OCI-LY7 (cell line): ENCODE results near the gene CDC20B. TPM values are rescaled to one million over a fixed set of nuclear protein-coding genes. Genes with fewer than 3 reads are reported as not detected.

ENCODE experiments used
- BruUV-seq: library from RNA; stranded (reverse); fragments of 400-500 nt; replicated peaks from 2 replicates; lab custom pipeline; 2021; lab: Mats Ljungman, UMichigan
- CTCF ChIA-PET: fragments of 300-600 bp; sonication (Branson Sonifier 250); formaldehyde crosslinking; loops from one replicate; lab custom pipeline; 2022; ENCODE audit warnings: antibody characterized with exemption; ENCODE audit not compliant: unreplicated experiment; lab: Charles Lee
- POLR2A ChIA-PET: fragments of 300-600 bp; sonication (Branson Sonifier 250); formaldehyde crosslinking; loops from one replicate; lab custom pipeline; 2022; ENCODE audit warnings: antibody characterized with exemption; lab: Charles Lee
- DNase-seq: peaks from one replicate; pipeline ENCODE4 v3.0.0-alpha.2; 2015; ENCODE audit warnings: low spot score
- H2AFZ ChIP-seq: fragments of 200-600 bp; sonication (generic), shearing (Covaris generic); 2 replicates; pipeline ENCODE4 v1.6.1; 2014; ENCODE audit warnings: mild to moderate bottlenecking, antibody characterized with exemption, low read length, moderate library complexity
- H3K27ac ChIP-seq: fragments of 200-600 bp; sonication (generic); 2 replicates; pipeline ENCODE4 v1.5.1; 2014; ENCODE audit warnings: mixed run types, low read depth, mild to moderate bottlenecking, moderate library complexity, low read length, inconsistent platforms; ENCODE audit not compliant: poor library complexity, severe bottlenecking
- H3K36me3 ChIP-seq: fragments of 200-600 bp; sonication (generic); 2 replicates; pipeline ENCODE4 v1.6.1; 2014; ENCODE audit warnings: mild to moderate bottlenecking, antibody characterized with exemption, low read length, moderate library complexity, mixed read lengths; ENCODE audit not compliant: insufficient read depth
- H3K4me1 ChIP-seq: fragments of 200-600 bp; sonication (generic); 2 replicates; pipeline ENCODE4 v1.5.1; 2014; ENCODE audit warnings: mild to moderate bottlenecking, low read length; ENCODE audit not compliant: insufficient read depth, poor library complexity, severe bottlenecking
- H3K4me2 ChIP-seq: fragments of 200-600 bp; sonication (generic); 2 replicates; pipeline ENCODE4 v1.6.1; 2014; ENCODE audit warnings: mild to moderate bottlenecking, low read length
- H3K4me3 ChIP-seq: fragments of 200-600 bp; sonication (generic); 2 replicates; pipeline ENCODE4 v1.5.1; 2014; ENCODE audit warnings: mild to moderate bottlenecking, low read depth, low read length; ENCODE audit not compliant: poor library complexity, severe bottlenecking
- H3K79me2 ChIP-seq: fragments of 200-600 bp; sonication (generic); 2 replicates; pipeline ENCODE4 v1.6.1; 2016; ENCODE audit warnings: low read depth, mild to moderate bottlenecking, low read length, moderate library complexity, mixed read lengths; ENCODE audit not compliant: insufficient read depth
- H3K9me2 ChIP-seq: fragments of 200-600 bp; sonication (generic); 2 replicates; pipeline ENCODE4 v1.6.1; 2016; ENCODE audit warnings: mild to moderate bottlenecking, low read length, mixed read lengths; ENCODE audit not compliant: insufficient read depth
- H3K9me3 ChIP-seq: fragments of 200-600 bp; sonication (generic); 2 replicates; pipeline ENCODE4 v1.6.1; 2014; ENCODE audit warnings: mild to moderate bottlenecking, mixed run types, low read length, mixed read lengths
- H4K20me1 ChIP-seq: fragments of 200-600 bp; sonication (generic); 2 replicates; pipeline ENCODE4 v1.6.1; 2014; ENCODE audit warnings: mild to moderate bottlenecking, antibody characterized with exemption, low read length, moderate library complexity, mixed read lengths; ENCODE audit not compliant: insufficient read depth
- CTCF ChIP-seq: fragments of 200-600 bp; sonication (generic); conservative IDR thresholded peaks from 2 replicates; pipeline ENCODE4 v1.5.1; 2014; ENCODE audit warnings: mild to moderate bottlenecking, antibody characterized with exemption, low read length, moderate library complexity, mixed read lengths
- EZH2phosphoT487 ChIP-seq: fragments of 200-600 bp; sonication (generic); IDR thresholded peaks from 2 replicates; pipeline ENCODE4 v1.6.1; 2018; ENCODE audit warnings: low read depth, borderline replicate concordance, mild to moderate bottlenecking, mixed run types, antibody characterized with exemption, low read length, moderate library complexity, mixed read lengths
- intact Hi-C: fragments of 100-400 bp; cut with micrococcal nuclease; formaldehyde crosslinking; loops from one replicate; pipeline ENCODE4 v1.10.0; 2022; ENCODE audit not compliant: unreplicated experiment
- total RNA-seq, 2 experiments: library from RNA; depleted of rRNA in 1 of 2; stranded (reverse); fragments of >200 nt in 1 of 2; shearing (Covaris generic) in 1 of 2; gene quantifications; 2 replicates each; pipeline ENCODE4 v1.2.3, GENCODE V29; 2014 to 2022

CDC20B gene
- total RNA-seq, 2 experiments from 2014 or later, result not detected

- Histone ChIP-seq H3K79me2 (no peaks in the 10 kb centered on the region), H2AFZ (no peak overlapping the region), H3K9me2 (no peaks in the 10 kb centered on the region), H3K4me2 (no peak overlapping the region), H3K27ac (no peak overlapping the region), H3K4me3 (no peak overlapping the region), H3K4me1 (no peaks in the 10 kb centered on the region), H4K20me1 (no peaks in the 10 kb centered on the region), H3K36me3 (no peaks in the 10 kb centered on the region), H3K9me3 (no peaks in the 10 kb centered on the region)
- intact Hi-C loops, result loop anchor here (1.0 to 10.0 kb wide), 2 partner anchors 240 to 632 kb away; partner anchors contain the start of gene SNX18
- no peak for TF ChIP-seq EZH2phosphoT487
- peak; percentile 97 for TF ChIP-seq CTCF
- POLR2A ChIA-PET, result no interaction called here
- no TSS peak for BruUV-seq
- CTCF ChIA-PET, result no interaction called here
- DNase-seq, result peak; percentile 71
Observed at GRCh38 chr5:55146543-55147151, 26.3 kb downstream of the CDC20B start.

- no peaks in the 10 kb centered on the region for H3K9me2 ChIP-seq
- CTCF ChIA-PET, result no interaction called here
- H3K9me3 ChIP-seq, result no peaks in the 10 kb centered on the region
- no peak overlapping the region for H2AFZ ChIP-seq
- no peaks in the 10 kb centered on the region for H4K20me1 ChIP-seq
- no peak overlapping the region for H3K4me3 ChIP-seq
- no peaks in the 10 kb centered on the region for H3K36me3 ChIP-seq
- TF ChIP-seq CTCF (no peak), EZH2phosphoT487 (no peak)
- intact Hi-C loops, result loop anchor here (1.0 to 10.0 kb wide), 2 partner anchors 240 to 631 kb away; partner anchors contain the start of gene SNX18
- DNase-seq, result no peak
- no peaks in the 10 kb centered on the region for H3K79me2 ChIP-seq
- no TSS peak for BruUV-seq
- H3K27ac ChIP-seq, result no peak overlapping the region
- no peak overlapping the region for H3K4me2 ChIP-seq
- no peaks in the 10 kb centered on the region for H3K4me1 ChIP-seq
- POLR2A ChIA-PET, result no interaction called here
Observed at GRCh38 chr5:55146080-55146479, 26.9 kb downstream of the CDC20B start.

- H3K4me1 ChIP-seq, result no peaks in the 10 kb centered on the region
- no peak for DNase-seq
- H4K20me1 ChIP-seq, result no peaks in the 10 kb centered on the region
- intact Hi-C loops, result loop anchor here (10.0 kb wide), 1 partner anchor 629 kb away; the partner anchor contains the start of gene SNX18
- BruUV-seq, result no TSS peak
- H2AFZ ChIP-seq, result no peak overlapping the region
- H3K4me3 ChIP-seq, result no peak overlapping the region
- no peaks in the 10 kb centered on the region for H3K9me2 ChIP-seq
- no peak overlapping the region for H3K27ac ChIP-seq
- H3K36me3 ChIP-seq, result no peaks in the 10 kb centered on the region
- no peaks in the 10 kb centered on the region for H3K79me2 ChIP-seq
- no peak overlapping the region for H3K4me2 ChIP-seq
- POLR2A ChIA-PET, result no interaction called here
- CTCF ChIA-PET, result no interaction called here
- no peaks in the 10 kb centered on the region for H3K9me3 ChIP-seq
- TF ChIP-seq CTCF, result no peak
- no peak for TF ChIP-seq EZH2phosphoT487
Observed at GRCh38 chr5:55143624-55144023, 29.4 kb downstream of the CDC20B start.
